DMS153 treated with DMSO at 0.1 percent for 48 hours (cell line): Measurements from ENCODE around the gene ISY1.
"Not testable (repeated sequence)": the region's sequence is repeated elsewhere in the genome, so short reads cannot be mapped to it uniquely, and the experiment has no call there.

Source experiments
- DNase-seq: peaks from one replicate; lab custom pipeline; 2025; ENCODE audit not compliant: unreplicated experiment; lab: John Stamatoyannopoulos, UW

ISY1 gene

GRCh38 chr3:129088312-129088711 is 72.6 kb downstream of the ISY1 start:
- DNase-seq: not testable (repeated sequence)

DNA sequence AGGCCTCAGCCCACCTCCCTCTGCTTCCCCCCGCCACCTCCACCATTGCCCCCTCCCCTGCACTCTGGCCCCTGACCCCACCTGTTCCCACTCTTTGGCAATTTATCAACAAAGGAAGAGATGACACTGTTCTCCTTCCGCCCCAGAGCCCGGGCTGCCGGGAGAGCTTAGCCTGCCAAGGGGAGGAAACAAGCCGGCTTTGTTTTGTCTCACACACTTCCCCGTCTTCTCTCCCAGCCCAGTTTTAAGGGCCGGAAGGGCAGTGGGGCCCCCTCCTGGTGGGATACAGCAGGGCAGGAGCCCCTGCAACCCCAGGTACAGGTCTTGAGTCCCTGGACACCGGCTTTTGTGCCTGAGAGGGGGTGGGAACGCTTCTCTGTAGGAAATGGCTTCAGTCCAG is 73.0 kb downstream of the ISY1 start:
- not testable (repeated sequence) for DNase-seq

DNA sequence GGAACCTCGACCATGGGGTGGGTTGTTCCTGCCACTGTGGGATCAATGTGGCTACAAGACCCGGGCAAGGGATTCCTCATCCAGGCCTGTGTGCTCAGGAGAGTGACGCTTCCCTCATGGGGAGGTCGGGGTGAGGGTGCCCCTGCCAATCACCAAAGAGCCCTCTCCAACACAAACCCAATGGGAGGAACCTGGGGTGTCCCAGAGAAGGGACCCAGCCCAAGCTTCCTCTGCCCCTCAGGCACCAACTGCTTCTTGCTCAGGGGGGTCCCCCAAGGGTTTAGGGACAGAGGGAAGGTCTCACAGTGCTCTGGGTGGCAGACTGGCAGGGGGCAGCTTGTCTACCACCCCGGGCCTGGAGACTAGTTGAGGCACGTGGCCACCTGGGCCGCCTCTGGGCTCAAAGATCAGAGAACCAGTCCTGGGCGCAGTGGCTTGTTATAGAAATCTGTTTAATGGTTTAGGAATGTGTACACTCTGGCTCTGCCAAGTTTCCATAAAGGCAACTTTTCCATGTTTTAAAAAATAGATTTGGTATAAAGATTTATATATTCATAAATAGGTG is 73.6 kb downstream of the ISY1 start:
- DNase-seq: no peak

DNA sequence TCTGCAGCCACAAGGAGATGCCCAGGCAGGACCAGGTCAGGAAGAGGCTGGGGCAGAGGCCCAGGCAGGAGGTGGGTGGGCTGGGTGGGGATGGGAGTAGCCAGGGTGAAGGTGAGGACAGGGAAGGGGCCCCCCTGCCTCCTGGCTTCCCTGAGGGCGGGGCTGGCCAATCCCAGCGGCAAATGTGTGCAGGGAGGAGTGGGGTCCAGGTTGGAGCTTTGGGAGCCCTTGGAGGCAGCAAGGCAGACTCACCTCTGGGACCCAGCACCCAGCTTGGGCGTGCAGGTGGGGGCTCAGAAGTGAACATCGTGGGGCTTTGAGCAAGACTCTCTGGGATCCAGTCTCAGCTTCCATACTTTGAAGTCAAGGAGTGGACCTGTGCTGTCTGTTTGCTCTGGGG is 75.0 kb downstream of the ISY1 start:
- no peak for DNase-seq

- DNase-seq: no peak
Observed at GRCh38 chr3:129085165-129085715, 75.6 kb downstream of the ISY1 start.

DNA sequence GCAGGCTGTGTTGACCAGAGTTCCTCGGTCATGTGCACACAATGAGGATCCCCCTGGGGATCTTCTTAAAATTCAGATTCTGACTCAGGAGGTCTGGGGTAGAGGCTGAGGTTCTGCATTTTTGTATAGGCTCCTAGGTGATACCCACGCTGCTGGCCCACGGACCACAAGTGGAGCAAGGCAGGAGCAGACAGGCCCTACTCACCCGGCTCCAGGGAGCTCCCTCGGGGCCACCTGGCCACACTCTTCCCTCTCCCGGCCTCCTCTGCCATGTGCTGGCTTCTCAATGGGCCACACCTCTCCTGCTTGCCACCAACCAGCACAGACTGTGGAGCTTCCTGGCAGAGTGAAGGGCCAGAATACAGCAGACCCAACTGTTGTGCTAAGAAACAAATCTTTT is 76.4 kb downstream of the ISY1 start:
- no peak for DNase-seq

DNA sequence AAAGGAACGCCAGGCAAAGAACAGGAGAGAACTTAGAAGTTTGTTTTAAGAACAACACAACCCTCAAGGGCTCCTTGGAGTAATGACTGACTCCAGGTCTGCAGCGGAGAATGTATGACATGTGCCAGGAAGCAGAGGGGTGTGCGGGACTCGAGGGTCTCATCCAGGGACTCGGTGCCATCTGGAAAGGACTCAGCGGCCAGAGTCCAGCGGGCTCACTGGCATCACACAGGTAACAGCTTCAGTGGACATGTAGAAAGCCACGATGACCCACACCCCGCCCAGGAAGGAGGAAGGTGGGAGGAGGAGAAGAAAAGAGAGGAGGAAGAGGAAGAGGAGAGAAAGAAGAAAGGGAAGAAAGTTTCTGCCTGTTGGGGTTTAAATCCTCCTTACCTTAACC is 78.8 kb downstream of the ISY1 start:
- DNase-seq: no peak

DNA sequence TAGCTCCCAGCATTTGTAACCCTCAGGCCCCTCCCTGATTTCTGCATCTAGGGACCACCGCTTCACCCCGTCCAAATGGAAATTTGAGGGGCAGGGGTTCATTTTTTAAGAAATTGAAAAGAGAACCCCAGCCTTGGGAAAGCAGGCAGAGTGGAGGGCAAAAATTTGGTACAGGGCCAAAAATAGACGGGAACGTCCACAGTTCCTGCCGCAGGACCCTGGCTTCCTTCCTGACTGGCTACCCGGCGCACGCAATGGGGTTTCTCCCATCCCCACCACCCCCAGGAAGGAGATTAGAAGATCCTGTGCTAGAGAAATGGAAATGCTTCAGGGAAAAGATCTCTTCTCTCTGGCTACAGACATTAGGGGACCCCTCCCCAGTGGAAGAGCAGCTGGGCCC is 79.4 kb downstream of the ISY1 start:
- DNase-seq: no peak

DNA sequence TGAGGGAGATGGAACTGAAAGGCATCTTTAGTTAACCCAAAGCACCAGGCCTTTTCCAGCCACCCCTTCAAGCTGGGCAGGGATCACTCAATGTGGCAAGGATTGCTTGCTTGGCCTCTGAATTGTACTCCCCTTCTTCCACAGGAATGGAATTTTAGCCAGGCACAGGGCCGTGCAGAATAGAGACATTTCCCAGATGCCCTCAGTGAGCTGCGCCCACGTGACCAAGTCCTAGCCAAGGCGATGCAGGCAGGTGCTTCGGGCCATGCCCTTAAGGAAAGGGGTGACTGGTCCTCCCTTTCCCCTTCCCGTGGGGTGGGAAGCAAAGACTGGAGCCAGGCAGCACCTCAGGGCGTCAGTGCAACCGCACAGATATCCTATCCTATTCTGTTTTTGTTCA is 82.4 kb downstream of the ISY1 start:
- no peak for DNase-seq
